GM12873 (cell line): ENCODE measurements around the gene CXCL12.

Source experiments
- CTCF ChIP-seq: IDR thresholded peaks from 2 replicates; pipeline ENCODE4 v1.5.1; 2012; ENCODE audit warnings: low read depth, mild to moderate bottlenecking, moderate library complexity, low read length, control low read depth; ENCODE audit not compliant: insufficient read depth; ENCODE audit errors: missing control alignments

Gene CXCL12

GRCh38 chr10:44415121-44415520, 30.2 kb upstream of the CXCL12 start:
- TF ChIP-seq CTCF = no peak

GRCh38 chr10:44413416-44413815, 28.5 kb upstream of the CXCL12 start:
- no peak for TF ChIP-seq CTCF

GRCh38 chr10:44411251-44411650, 26.4 kb upstream of the CXCL12 start:
- TF ChIP-seq CTCF = no peak

GRCh38 chr10:44404741-44405437, 20.0 kb upstream of the CXCL12 start:
- TF ChIP-seq CTCF = no peak

- TF ChIP-seq CTCF = no peak
Measured at GRCh38 chr10:44402465-44403195, 17.7 kb upstream of the CXCL12 start.

- TF ChIP-seq CTCF = no peak
Measured at GRCh38 chr10:44400541-44400940, 15.6 kb upstream of the CXCL12 start.

- TF ChIP-seq CTCF = no peak
Measured at GRCh38 chr10:44399659-44400451, 15.0 kb upstream of the CXCL12 start.
